Heart left ventricle (tissue), 13 donors: ENCODE results near the gene MNAT1.

Experiments
- CTCF ChIP-seq, 12 donors: fragments of 200-600 bp; sonication (generic) in 4 of 12; IDR thresholded peaks; one replicate each; pipeline versions ENCODE4 v1.5.0 to v1.8.0; 2018 to 2022; ENCODE audit warnings: antibody characterized with exemption in 12 of 12, mild to moderate bottlenecking in 5 of 12
- POLR2A ChIP-seq, 2 donors: fragments of 450-650 bp; IDR thresholded peaks; one replicate each; pipeline ENCODE4 v1.6.1; 2017; ENCODE audit warnings: antibody characterized with exemption in 2 of 2, mild to moderate bottlenecking in 2 of 2, moderate library complexity in 2 of 2
- donor health status: ischemic (EF 13 %, LVEDD 7.1; RV severe dilation, severe dysfunction).
- donor health status: DM: no; HTN: yes; CAD: no.
- donor health status: DM: no; HTN: no; CAD: no.
- donor health status: ischemic (EF 25% LVEDD 6.9; RV normal size, moderate dysfunction).
- donor health status: ischemic (EF 25% LVEDD 5.7; RV mildly dilated, moderate dysfunction).
- donor health status: ischemic (EF 35%, LVEDD 5.7; RV mildly dilated, moderate dysfunction).
- donor health status: nonischemic (EF 11% LVEDD 7.7; RV severe dilation, severe dysfunction).
- donor health status: DM: yes; HTN: yes; CAD: no.
- donor health status: PGD.
- donor health status: ischemic (EF 29% LVEDD 5.4; RV normal size, mild dysfunction).
- donor health status: nonischemic (EF 23%, LVEDD 6.1; RV moderate dilation, normal function).

GRCh38 chr14:60839057-60839456 lies 104.5 kb downstream of the MNAT1 start:
- no peak for TF ChIP-seq CTCF (IDR thresholded peaks at IDR 0.05)
- TF ChIP-seq POLR2A (IDR thresholded peaks at IDR 0.05): no peak
